ACC112 (cell line): ENCODE results near the gene OR6C68.
"Not testable (repeated sequence)": the region's sequence is repeated elsewhere in the genome, so short reads cannot be mapped to it uniquely, and the experiment has no call there.

ENCODE experiments used
- H2AFZ ChIP-seq: fragments of 200-600 bp; sonication (generic); one replicate; pipeline ENCODE4 v1.6.0; 2017; ENCODE audit warnings: antibody characterized with exemption, low read length; ENCODE audit not compliant: unreplicated experiment
- H3K27ac ChIP-seq: fragments of 200-600 bp; sonication (generic); 2 replicates; pipeline ENCODE4 v1.5.1; 2014; ENCODE audit warnings: low read depth, mild to moderate bottlenecking, antibody characterized with exemption, low read length, moderate library complexity
- H3K27me3 ChIP-seq: fragments of 200-600 bp; sonication (generic); 2 replicates; pipeline ENCODE4 v1.6.1; 2014; ENCODE audit warnings: mild to moderate bottlenecking, antibody characterized with exemption, low read length, moderate library complexity, mixed read lengths; ENCODE audit not compliant: insufficient read depth
- H3K36me3 ChIP-seq: fragments of 200-600 bp; sonication (generic); 2 replicates; pipeline ENCODE4 v1.6.1; 2016; ENCODE audit warnings: mild to moderate bottlenecking, antibody characterized with exemption, low read length, moderate library complexity, mixed read lengths; ENCODE audit not compliant: insufficient read depth
- H3K4me1 ChIP-seq: fragments of 200-600 bp; sonication (generic); one replicate; pipeline ENCODE4 v1.6.1; 2016; ENCODE audit warnings: low read length, mixed read lengths; ENCODE audit not compliant: insufficient read depth, unreplicated experiment, control insufficient read depth
- H3K4me3 ChIP-seq: fragments of 200-600 bp; sonication (generic); 2 replicates; pipeline ENCODE4 v1.5.1; 2014; ENCODE audit warnings: mild to moderate bottlenecking, low read depth, low read length
- H3K79me2 ChIP-seq: fragments of 200-600 bp; sonication (generic); one replicate; pipeline ENCODE4 v1.6.0; 2016; ENCODE audit warnings: low read length; ENCODE audit not compliant: control insufficient read depth, unreplicated experiment, insufficient read depth

Gene OR6C68

DNA sequence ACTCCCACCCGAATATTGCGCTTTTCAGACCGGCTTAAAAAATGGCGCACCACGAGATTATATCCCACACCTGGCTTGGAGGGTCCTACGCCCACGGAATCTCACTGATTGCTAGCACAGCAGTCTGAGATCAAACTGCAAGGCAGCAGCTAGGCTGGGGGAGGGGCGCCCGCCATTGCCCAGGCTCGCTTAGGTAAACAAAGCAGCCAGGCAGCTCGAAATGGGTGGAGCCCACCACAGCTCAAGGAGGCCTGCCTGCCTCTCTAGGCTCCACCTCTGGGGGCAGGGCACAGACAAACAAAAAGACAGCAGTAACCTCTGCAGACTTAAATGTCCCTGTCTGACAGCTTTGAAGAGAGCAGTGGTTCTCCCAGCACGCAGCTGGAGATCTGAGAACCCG lies 7.9 kb upstream of the OR6C68 start:
- H2AFZ ChIP-seq, H3K4me1 ChIP-seq, H3K4me3 ChIP-seq, H3K27ac ChIP-seq, H3K27me3 ChIP-seq, H3K79me2 ChIP-seq, H3K36me3 ChIP-seq: not testable (repeated sequence)

DNA sequence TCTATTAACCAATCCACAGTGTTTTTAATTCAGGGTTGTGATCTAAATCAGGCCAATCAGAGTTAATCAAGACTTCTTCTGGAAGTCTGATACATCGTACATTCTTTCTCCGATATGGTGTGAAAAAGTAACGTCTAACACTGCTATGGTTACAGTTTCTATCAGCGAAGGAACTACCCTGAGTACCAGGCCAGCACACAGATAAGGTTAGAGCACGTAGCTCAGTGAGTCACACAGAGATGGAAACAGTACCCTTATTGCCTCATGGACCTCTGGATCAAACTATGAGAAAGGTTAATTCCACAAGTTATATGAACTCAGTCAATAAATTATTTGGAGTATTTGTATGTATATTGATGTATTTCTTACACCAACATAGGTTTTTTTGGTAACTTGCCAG lies 3.3 kb downstream of the OR6C68 start:
- H3K27ac ChIP-seq = no peak overlapping the region
- no peaks in the 10 kb centered on the region for H3K4me1 ChIP-seq
- peaks cover 10% of the 10 kb centered on the region; the same call in 1 of the 2 replicates for H3K27me3 ChIP-seq
- H2AFZ ChIP-seq = no peak overlapping the region
- H3K36me3 ChIP-seq = no peaks in the 10 kb centered on the region
- H3K79me2 ChIP-seq = no peaks in the 10 kb centered on the region
- no peak overlapping the region for H3K4me3 ChIP-seq

DNA sequence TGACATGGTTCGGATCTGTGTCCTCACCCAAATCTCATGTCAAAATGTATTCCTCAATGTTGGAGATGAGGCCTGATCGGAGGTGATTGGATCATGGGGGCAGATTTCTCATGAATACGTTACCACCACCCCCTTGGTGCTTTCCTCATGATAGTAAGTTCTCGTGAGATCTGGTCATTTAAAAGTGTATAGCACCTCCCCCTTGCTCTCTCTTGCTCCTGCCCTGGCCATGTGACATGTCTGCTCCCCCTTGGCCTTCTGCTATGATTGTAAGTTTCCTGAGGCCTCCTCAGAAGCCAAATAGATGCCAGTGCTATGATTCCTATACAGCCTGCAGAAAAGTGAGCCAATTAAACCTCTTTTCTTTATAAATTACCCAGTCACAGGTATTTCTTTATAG lies 7.1 kb downstream of the OR6C68 start:
- H2AFZ ChIP-seq = no peak overlapping the region

DNA sequence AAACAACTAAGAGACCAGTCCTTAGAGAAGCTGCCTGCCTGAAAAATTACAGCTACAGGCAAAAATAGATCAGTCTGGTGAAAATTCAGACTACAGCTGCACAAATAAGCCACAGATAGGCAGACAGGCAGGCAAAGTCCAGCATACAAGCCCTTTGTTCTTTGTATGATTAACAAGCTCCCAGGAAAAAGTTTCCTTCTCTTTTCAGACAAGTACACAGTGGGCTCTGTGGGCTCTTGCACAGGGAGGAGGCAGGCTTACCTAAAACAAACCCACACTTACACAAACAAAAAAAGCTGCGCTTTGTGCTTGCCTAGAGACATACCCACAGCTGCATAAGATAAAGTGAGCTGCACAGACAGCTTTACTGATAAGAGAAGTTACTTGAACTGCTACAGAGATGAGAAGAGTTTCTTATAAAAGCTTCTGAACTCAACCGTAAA lies 7.7 kb downstream of the OR6C68 start:
- H3K36me3 ChIP-seq = no peaks in the 10 kb centered on the region
- no peak overlapping the region for H3K27ac ChIP-seq
- no peaks in the 10 kb centered on the region for H3K79me2 ChIP-seq
- 0 out of 2 replicates have a peak, but pooled peaks cover 3% of the 10 kb centered on the region for H3K27me3 ChIP-seq
- H3K4me1 ChIP-seq = no peaks in the 10 kb centered on the region
- no peak overlapping the region for H2AFZ ChIP-seq
- H3K4me3 ChIP-seq = no peak overlapping the region

More for the DNA sequence above, 7.1 kb downstream of the OR6C68 start:
- Histone ChIP-seq H3K36me3 (no peaks in the 10 kb centered on the region), H3K27ac (no peak overlapping the region), H3K4me3 (no peak overlapping the region), H3K27me3 (0 out of 2 replicates have a peak, but pooled peaks cover 3% of the 10 kb centered on the region), H3K79me2 (no peaks in the 10 kb centered on the region), H3K4me1 (no peaks in the 10 kb centered on the region)

DNA sequence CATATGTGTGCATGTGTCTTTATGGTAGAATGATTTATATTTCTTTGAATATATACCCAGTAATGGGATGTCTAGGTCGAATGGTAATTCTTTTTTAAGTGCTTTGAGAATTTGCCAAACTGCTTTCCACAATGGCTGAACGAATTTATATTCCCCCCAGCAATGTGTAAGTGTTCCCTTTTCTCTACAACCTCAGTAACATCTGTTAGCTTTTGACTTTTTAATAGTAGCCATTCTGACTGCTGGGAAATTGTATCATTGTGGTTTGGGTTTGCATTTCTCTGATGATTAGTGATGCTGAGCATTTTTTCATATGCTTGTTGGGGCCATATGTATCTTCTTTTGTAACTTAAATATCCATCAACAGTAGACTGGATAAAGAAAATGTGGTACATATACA lies 9.4 kb downstream of the OR6C68 start:
- Histone ChIP-seq H3K27ac (no peak overlapping the region), H2AFZ (no peak overlapping the region), H3K36me3 (no peaks in the 10 kb centered on the region), H3K4me1 (no peaks in the 10 kb centered on the region), H3K4me3 (no peak overlapping the region), H3K79me2 (no peaks in the 10 kb centered on the region), H3K27me3 (0 out of 2 replicates have a peak, but pooled peaks cover 3% of the 10 kb centered on the region)

DNA sequence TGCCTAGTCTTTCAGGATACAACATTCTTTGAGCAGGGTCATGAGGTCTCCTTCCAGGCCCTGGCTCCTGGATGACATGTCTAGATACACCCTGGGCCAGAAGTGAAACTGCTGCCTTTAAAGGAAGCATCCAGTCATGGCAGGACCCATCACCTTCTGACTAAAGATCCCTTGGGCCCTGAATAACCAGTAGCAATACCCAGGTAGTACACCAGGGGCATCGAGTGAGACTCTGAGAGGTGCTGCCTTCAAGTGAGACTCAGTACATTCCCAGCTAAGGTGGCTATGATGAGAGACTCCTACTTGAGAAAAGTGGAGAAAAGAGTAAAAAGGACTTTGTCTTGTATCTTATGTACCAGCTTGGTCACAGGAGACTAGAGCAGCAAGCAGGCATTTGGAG lies 23.5 kb downstream of the OR6C68 start:
- Histone ChIP-seq H3K27me3 (no peaks in the 10 kb centered on the region), H2AFZ (no peak overlapping the region), H3K79me2 (no peaks in the 10 kb centered on the region), H3K4me1 (no peaks in the 10 kb centered on the region), H3K36me3 (no peaks in the 10 kb centered on the region), H3K27ac (no peak overlapping the region), H3K4me3 (no peak overlapping the region)

DNA sequence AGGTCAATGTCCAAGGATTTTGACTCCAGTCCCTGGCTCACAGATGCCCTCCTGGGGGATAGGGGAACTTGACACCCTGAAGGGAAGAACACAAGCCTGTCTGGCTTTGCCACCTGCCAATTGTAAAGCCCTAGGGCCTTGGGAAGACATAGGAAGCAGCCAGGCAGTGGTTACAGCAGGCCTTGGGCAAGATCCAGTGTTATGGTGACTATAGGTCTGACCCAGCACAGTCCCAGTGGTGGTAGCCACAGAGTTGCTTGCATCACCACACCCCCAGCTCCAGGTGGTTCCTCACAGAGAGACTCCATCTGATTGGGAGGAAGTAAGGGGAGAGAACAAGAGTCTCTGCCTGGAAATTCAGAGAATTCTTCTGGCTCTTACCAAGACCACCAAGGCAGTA lies 24.2 kb downstream of the OR6C68 start:
- no peaks in the 10 kb centered on the region for H3K4me1 ChIP-seq
- H3K27ac ChIP-seq = no peak overlapping the region
- H3K79me2 ChIP-seq = no peaks in the 10 kb centered on the region
- H3K27me3 ChIP-seq = no peaks in the 10 kb centered on the region
- H3K36me3 ChIP-seq = no peaks in the 10 kb centered on the region
- no peak overlapping the region for H2AFZ ChIP-seq
- H3K4me3 ChIP-seq = no peak overlapping the region
